Common myeloid progenitor, CD34-positive (primary cell): ENCODE data around the gene RABGGTA.

Experiments used
- CTCF ChIA-PET: fragments of 350-600 bp; sonication (Branson Sonifier 250); formaldehyde crosslinking; loops from one replicate; lab custom pipeline; 2021; ENCODE audit warnings: antibody characterized with exemption; lab: Charles Lee
- POLR2A ChIA-PET: fragments of 350-600 bp; sonication (Branson Sonifier 250); formaldehyde crosslinking; loops from one replicate; lab custom pipeline; 2021; ENCODE audit warnings: antibody characterized with exemption; lab: Charles Lee
- DNase-seq, 3 donors: peaks; one replicate each; pipeline versions ENCODE4 v3.0.0 to v3.0.0-alpha.2; 2013
- H3K27ac ChIP-seq, 2 experiments: 1 replicate in 1 of 2; 2 replicates in 1 of 2; pipeline ENCODE4 v1.7.0; 2013; ENCODE audit warnings: inconsistent platforms in 2 of 2, low read length in 2 of 2, mild to moderate bottlenecking in 2 of 2, low read depth in 1 of 2, moderate library complexity in 1 of 2; ENCODE audit not compliant: severe bottlenecking in 2 of 2, insufficient read depth in 1 of 2, poor library complexity in 1 of 2
- H3K27me3 ChIP-seq, 5 experiments: replicated peaks in 2 of 5; 1 replicate in 3 of 5; 2 replicates in 2 of 5; pipeline versions ENCODE4 v1.6.1 to v1.7.0; 2013; ENCODE audit warnings: low read length in 4 of 5, mild to moderate bottlenecking in 2 of 5, moderate library complexity in 2 of 5, inconsistent platforms in 1 of 5; ENCODE audit not compliant: insufficient read depth in 5 of 5, control insufficient read depth in 4 of 5
- H3K36me3 ChIP-seq, 4 experiments: 1 replicate in 2 of 4; 2 replicates in 2 of 4; pipeline versions ENCODE4 v1.6.1 to v1.7.0; 2013; ENCODE audit warnings: low read length in 3 of 4, control low read depth in 1 of 4, mild to moderate bottlenecking in 1 of 4; ENCODE audit not compliant: control insufficient read depth in 4 of 4, insufficient read depth in 4 of 4
- H3K4me1 ChIP-seq, 4 experiments: 1 replicate in 3 of 4; 2 replicates in 1 of 4; pipeline versions ENCODE4 v1.6.1 to v1.7.1; 2013; ENCODE audit warnings: low read length in 3 of 4, mild to moderate bottlenecking in 3 of 4, control low read depth in 1 of 4, inconsistent platforms in 1 of 4, moderate library complexity in 1 of 4; ENCODE audit not compliant: control insufficient read depth in 4 of 4, insufficient read depth in 4 of 4; ENCODE audit errors: control extremely low read depth in 1 of 4
- H3K4me3 ChIP-seq, 7 experiments: 1 replicate in 4 of 7; 2 replicates in 3 of 7; pipeline versions ENCODE4 v1.5.1 to v1.7.0; 2013; ENCODE audit warnings: mild to moderate bottlenecking in 7 of 7, low read length in 6 of 7, moderate library complexity in 6 of 7, inconsistent platforms in 2 of 7, low read depth in 2 of 7, control low read depth in 1 of 7; ENCODE audit not compliant: insufficient read depth in 4 of 7, control insufficient read depth in 1 of 7; ENCODE audit errors: extremely low read depth in 1 of 7
- H3K9me3 ChIP-seq, 5 experiments: 1 replicate in 4 of 5; 2 replicates in 1 of 5; pipeline versions ENCODE4 v1.6.1 to v1.7.1; 2013; ENCODE audit warnings: low read length in 4 of 5, mild to moderate bottlenecking in 2 of 5, inconsistent platforms in 1 of 5, low read depth in 1 of 5, moderate library complexity in 1 of 5; ENCODE audit not compliant: control insufficient read depth in 4 of 5, insufficient read depth in 2 of 5; ENCODE audit errors: control extremely low read depth in 1 of 5
- WGBS: methylation state at CpG from one replicate; pipeline ENCODE4 v1.1.5; 2013; ENCODE audit not compliant: insufficient coverage; 5-methylcytosine and 5-hydroxymethylcytosine counted together

Gene RABGGTA

GRCh38 chr14:24272467-24272866 lies 1.1 kb upstream of the RABGGTA start:
- no peaks in the 10 kb centered on the region for H3K27me3 ChIP-seq
- ChIA-PET POLR2A (no interaction called here), CTCF (interaction anchor here (1.5 to 7.7 kb wide), 7 partner anchors 8 to 112 kb away, joined by 3 to 57 read pairs (median 27); partner anchors contain the start of genes CIDEB, DHRS1, IRF9 and LTB4R2)
- H3K4me3 ChIP-seq, result no peak overlapping the region
- H3K9me3 ChIP-seq, result no peaks in the 10 kb centered on the region
- H3K27ac ChIP-seq, result no peak overlapping the region
- DNase-seq, result no peak
- H3K36me3 ChIP-seq, result peaks cover 0 to 13% (median 6%) of the 10 kb centered on the region in 4 experiments
- WGBS, result 92% methylated on average over 2 of the region's 2 CpGs
- peaks cover 7 to 50% (median 28%) of the 10 kb centered on the region in 4 experiments for H3K4me1 ChIP-seq

- H3K27me3 ChIP-seq, result no peaks in the 10 kb centered on the region
- no peaks in the 10 kb centered on the region for H3K9me3 ChIP-seq
- H3K27ac ChIP-seq, result peak overlapping the region; percentile 58 to 94
- H3K4me3 ChIP-seq, result peak overlapping the region; percentile 74 to 96 (median 85)
- DNase-seq, result no peak
- peaks cover 0 to 19% (median 10%) of the 10 kb centered on the region in 4 experiments for H3K36me3 ChIP-seq
- peaks cover 6 to 43% (median 22%) of the 10 kb centered on the region in 4 experiments for H3K4me1 ChIP-seq
- ChIA-PET CTCF (interaction anchor here (1.0 to 7.7 kb wide), 10 partner anchors 9 to 111 kb away, joined by 3 to 57 read pairs (median 18); partner anchors contain the start of genes CIDEB, DHRS1, IRF9 and LTB4R2), POLR2A (interaction anchor here (0.9 to 1.3 kb wide), 3 partner anchors 28 to 41 kb away, joined by 3 to 6 read pairs (median 3); partner anchors contain the start of genes DHRS1, NOP9 and TINF2)
- 31% methylated on average over 3 of the region's 3 CpGs for WGBS
These were observed 452 bp upstream of the RABGGTA start for GRCh38 chr14:24271834-24272263.

- H3K9me3 ChIP-seq, result no peaks in the 10 kb centered on the region
- POLR2A ChIA-PET, result interaction anchor here (0.6 to 1.4 kb wide), 6 partner anchors 9 to 56 kb away, joined by 3 to 6 read pairs (median 4); partner anchors contain the start of genes DHRS1, NOP9 and TINF2
- H3K36me3 ChIP-seq, result peaks cover 0 to 32% (median 15%) of the 10 kb centered on the region in 4 experiments
- H3K4me1 ChIP-seq, result peaks cover 2 to 35% (median 18%) of the 10 kb centered on the region in 4 experiments
- no peak for DNase-seq
- WGBS, result 11% methylated on average over 13 of the region's 13 CpGs
- H3K27ac ChIP-seq, result peak overlapping the region; percentile 80 to 94
- CTCF ChIA-PET, result interaction anchor here (0.7 to 7.7 kb wide), 21 partner anchors 9 to 166 kb away, joined by 3 to 57 read pairs (median 5); partner anchors contain the start of genes CHMP4A, CIDEB, DHRS1 and IRF9
- no peaks in the 10 kb centered on the region for H3K27me3 ChIP-seq
- H3K4me3 ChIP-seq, result peak overlapping the region; percentile 74 to 96 (median 85)
These were observed 762 bp downstream of the RABGGTA start for GRCh38 chr14:24270537-24271133.

DNA sequence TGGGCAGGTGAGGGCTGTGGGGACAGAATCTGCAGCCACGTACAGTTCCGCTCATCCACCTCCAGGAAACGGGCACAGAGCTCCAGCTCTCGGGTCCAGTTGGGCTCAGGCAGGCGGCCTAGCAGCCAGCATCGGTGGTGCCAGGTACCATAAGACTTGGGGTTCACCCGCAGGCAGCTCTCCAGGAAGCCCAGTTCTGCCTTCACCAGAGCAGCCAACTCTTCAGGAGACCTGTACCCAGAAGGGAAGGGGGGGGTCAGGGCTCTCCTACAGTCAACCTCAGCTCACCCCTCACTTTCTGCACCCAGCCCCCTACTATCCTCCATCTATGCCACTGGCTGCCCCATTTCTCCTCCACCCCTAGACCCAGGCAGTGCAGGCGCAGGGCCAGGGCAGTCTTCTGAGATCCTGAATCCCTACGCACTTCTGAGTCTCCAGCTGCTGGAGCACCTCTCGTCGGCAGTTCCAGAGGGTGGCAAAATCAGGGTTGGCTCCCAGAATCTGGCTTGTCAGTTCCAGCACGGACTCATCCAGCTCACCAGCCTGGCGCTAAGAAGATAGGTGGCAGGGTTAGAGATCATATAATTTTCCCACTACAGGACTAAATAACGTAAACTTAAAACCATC lies 1.4 kb downstream of the RABGGTA start:
- peaks cover 2 to 32% (median 15%) of the 10 kb centered on the region in 4 experiments for H3K4me1 ChIP-seq
- H3K9me3 ChIP-seq, result no peaks in the 10 kb centered on the region
- peaks cover 0 to 34% (median 19%) of the 10 kb centered on the region in 4 experiments for H3K36me3 ChIP-seq
- H3K27me3 ChIP-seq, result no peaks in the 10 kb centered on the region
- no peak for DNase-seq
- no peak overlapping the region for H3K27ac ChIP-seq
- ChIA-PET POLR2A (interaction anchor here (1.2 to 1.4 kb wide), 2 partner anchors 8 to 19 kb away, joined by 3 to 4 read pairs; no protein-coding TSS in a partner anchor), CTCF (interaction anchor here (0.8 to 7.7 kb wide), 16 partner anchors 11 to 167 kb away, joined by 3 to 57 read pairs (median 5); partner anchors contain the start of genes CHMP4A, CIDEB, DHRS1 and LTB4R2)
- WGBS, result 95% methylated on average over 11 of the region's 14 CpGs
- peak overlapping the region in 1 of 7 experiments; percentile 96 for H3K4me3 ChIP-seq

DNA sequence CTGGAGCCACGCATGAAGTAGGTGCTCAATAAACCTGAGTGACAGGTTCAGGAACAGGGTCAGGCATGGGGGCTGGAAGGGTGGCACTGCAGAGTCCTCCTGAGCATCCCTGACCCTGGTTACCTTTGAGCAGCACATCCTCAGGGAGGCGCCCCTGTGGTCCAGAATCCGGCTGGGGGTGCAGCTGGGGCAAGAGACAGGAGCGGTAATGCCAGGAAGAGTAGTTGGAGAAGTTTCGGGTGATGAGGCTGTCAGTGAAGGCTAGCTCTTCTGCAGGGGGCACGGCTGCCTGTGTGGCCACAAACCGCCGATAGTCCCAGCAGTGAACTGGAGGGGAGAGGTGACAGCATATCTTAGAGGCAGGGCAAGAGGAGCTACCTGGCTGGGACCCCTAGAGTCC lies 2.0 kb downstream of the RABGGTA start:
- H3K9me3 ChIP-seq, result no peaks in the 10 kb centered on the region
- POLR2A ChIA-PET, result no interaction called here
- peaks cover 0 to 34% (median 20%) of the 10 kb centered on the region in 4 experiments for H3K36me3 ChIP-seq
- no peaks in the 10 kb centered on the region for H3K27me3 ChIP-seq
- H3K4me1 ChIP-seq, result peaks cover 2 to 31% (median 15%) of the 10 kb centered on the region in 4 experiments
- no peak for DNase-seq
- H3K4me3 ChIP-seq, result no peak overlapping the region
- CTCF ChIA-PET, result interaction anchor here (0.8 to 7.7 kb wide), 10 partner anchors 11 to 162 kb away, joined by 4 to 57 read pairs (median 18); partner anchors contain the start of genes CHMP4A, CIDEB, DHRS1 and LTB4R2
- H3K27ac ChIP-seq, result no peak overlapping the region
- 99% methylated on average over 8 of the region's 8 CpGs for WGBS

DNA sequence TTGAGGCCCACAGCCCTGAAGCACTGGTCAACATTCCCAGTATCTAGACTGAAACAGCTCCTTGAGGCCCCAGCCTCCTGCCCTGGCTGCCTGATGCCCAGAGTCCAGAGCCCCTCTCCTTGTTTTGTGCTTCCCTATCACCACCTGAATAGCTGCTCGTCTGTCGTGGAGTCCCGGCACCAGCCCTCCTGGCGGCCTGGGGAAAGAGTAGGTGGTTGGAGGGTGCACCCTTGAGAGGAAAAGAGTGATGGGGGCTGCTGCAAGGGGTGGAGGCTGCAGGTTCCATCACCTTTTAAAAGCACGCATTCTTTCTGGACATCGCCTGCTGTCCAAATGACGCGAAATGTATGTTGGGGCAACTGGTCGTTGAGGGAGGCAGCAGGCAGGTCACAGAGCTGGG lies 3.2 kb downstream of the RABGGTA start:
- WGBS, result 97% methylated on average over 9 of the region's 9 CpGs
- POLR2A ChIA-PET, result no interaction called here
- Histone ChIP-seq H3K4me1 (peaks cover 0 to 19% (median 11%) of the 10 kb centered on the region in 4 experiments), H3K27ac (no peak overlapping the region), H3K27me3 (no peaks in the 10 kb centered on the region), H3K9me3 (no peaks in the 10 kb centered on the region), H3K4me3 (no peak overlapping the region), H3K36me3 (peaks cover 0 to 34% (median 20%) of the 10 kb centered on the region in 4 experiments)
- CTCF ChIA-PET, result interaction anchor here (1.3 to 7.7 kb wide), 6 partner anchors 13 to 31 kb away, joined by 3 to 57 read pairs (median 4); partner anchors contain the start of genes DHRS1, NOP9 and TINF2
- no peak for DNase-seq
